Measurements from ENCODE around the gene LSM12. TPM values are rescaled to one million over a fixed set of nuclear protein-coding genes. Genes with fewer than 3 reads are reported as not detected.
A peak's percentile ranks its signal among the peaks of the same experiment; 100 is the strongest.
"Not testable (repeated sequence)": the region's sequence is repeated elsewhere in the genome, so short reads cannot be mapped to it uniquely, and the experiment has no call there.

Gene LSM12
- total RNA-seq, 1 experiment from 2014 or later: 42.6 TPM

DNA sequence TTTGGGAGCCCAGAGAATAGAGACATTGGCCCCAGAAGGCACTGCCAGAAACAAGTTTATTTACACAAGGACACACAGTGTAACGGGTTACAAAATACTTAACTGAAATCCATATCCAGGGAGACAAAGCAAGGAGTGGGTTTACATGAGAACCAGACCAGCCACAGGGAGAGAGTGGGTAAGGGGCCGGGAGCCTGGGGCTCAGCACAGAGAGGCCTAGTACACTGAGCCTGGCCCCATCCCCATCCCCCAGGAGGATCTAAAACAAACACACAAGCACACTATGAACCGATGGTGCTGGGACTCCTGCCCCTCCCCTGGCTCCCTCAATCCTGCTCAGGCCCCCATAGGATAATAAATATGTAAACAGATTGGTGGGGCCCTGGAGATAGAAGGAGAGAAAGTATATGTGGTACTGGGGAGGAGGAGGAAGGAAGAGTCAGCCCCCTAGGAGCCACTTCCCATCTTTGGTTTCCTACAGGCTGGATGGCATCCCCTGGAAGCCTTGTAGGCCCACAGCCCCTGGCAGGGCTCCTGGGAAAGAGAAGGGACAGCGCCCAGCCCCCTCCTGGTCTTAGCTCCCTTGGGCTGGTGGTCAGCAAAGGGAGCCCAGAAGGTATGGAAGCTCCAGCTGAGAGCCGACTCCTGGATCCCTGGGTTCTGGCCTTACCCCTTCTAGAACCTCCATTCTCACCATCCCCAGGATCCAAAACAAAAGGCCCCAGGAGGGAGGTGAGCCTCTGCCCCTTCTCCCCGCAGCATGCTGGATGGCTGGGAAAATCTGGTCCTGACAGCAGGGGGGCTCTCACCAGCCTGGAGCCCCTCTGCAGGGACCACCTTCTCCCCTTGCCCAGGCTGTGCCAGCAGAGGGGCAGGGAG lies 10.5 kb upstream of the LSM12 start:
- DNase-seq (ENCODE audit: low read depth): no peak

DNA sequence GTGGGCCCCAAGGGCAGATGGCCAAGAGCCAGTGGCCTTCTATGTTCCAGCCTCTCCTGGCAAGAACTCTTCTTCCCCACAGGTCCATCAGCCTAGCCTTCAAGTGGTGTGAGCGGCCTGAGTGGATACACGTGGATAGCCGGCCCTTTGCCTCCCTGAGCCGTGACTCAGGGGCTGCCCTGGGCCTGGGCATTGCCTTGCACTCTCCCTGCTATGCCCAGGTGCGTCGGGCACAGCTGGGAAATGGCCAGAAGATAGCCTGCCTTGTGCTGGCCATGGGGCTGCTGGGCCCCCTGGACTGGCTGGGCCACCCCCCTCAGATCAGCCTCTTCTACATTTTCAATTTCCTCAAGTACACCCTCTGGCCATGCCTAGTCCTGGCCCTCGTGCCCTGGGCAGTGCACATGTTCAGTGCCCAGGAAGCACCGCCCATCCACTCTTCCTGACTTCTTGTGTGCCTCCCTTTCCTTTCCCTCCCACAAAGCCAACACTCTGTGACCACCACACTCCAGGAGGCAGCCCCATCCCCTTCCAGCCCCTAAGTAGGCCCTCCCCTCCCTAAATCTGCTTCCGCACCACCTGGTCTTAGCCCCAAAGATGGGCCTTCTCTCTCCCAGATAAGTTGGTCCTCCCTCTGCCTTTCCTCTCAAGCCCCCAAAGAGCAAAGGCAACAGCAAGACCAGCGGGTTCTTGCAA lies 9.3 kb upstream of the LSM12 start:
- no peak for DNase-seq (ENCODE audit: low read depth)

DNA sequence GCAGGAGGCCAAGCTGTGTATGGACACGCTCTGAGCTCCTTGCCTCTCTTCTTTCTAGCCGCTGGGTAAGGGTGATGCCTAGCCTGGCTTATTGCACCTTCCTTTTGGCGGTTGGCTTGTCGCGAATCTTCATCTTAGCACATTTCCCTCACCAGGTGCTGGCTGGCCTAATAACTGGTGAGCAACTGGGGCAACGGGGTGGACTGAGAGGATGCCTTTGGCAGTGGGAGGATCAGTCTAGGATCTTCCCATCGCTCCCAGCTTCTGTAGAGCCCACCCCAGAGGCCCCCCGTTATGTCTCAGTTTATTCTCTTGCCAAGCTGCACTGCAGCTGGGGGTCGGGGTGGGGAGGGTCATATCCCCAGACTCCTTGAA lies 8.4 kb upstream of the LSM12 start:
- no peak for DNase-seq (ENCODE audit: low read depth)

DNA sequence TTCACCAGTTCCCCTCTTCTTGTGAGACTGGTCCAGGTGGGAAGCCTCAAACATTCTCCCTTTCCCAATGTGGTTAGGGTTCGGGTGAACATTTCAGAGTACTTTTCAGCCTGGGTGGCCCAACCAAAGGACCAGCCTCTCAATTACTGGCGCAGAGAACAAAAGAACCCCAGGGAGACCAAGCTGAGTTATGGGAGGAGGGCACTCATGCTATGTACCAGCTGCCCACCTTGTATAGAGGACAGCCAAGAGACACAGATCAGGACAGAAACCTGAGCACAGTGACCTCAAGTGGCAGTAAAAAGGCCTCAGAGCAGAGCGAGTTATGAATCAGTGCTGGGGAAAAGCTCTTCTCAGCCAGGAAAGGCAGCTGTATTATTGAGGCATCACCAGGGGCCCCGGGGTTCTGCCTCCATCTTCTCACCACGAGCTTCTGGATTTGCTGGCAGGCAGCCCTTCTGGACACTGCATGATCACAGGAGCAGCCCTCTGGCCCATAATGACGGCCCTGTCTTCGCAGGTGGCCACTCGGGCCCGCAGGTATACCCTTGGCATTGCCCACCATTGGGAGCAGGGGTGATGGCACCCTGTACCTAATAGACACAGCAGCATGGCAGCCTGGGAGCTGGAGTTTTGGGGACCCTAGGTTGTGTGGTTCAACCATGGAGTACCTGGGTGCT lies 7.9 kb upstream of the LSM12 start:
- DNase-seq (ENCODE audit: low read depth): no peak

DNA sequence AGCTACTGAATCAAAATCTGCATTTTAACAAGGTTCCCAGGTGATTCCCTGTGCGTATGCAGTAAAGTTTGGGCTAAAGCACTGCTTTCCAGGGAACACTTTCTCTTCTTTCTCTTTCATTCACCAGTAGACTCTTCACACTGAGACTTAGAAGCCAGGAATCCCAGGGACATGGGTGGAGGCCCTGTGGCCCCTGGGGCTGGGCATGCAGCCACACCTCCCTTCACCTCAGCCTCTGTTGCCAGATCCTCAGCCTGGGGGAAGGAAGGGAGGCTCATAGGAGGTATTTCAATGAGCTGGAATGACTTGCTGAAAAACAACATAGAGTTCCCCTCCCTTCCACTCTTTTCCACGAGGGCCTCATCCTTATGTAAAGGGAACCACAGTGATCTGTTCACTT lies 5.3 kb upstream of the LSM12 start:
- DNase-seq (ENCODE audit: low read depth): no peak

DNA sequence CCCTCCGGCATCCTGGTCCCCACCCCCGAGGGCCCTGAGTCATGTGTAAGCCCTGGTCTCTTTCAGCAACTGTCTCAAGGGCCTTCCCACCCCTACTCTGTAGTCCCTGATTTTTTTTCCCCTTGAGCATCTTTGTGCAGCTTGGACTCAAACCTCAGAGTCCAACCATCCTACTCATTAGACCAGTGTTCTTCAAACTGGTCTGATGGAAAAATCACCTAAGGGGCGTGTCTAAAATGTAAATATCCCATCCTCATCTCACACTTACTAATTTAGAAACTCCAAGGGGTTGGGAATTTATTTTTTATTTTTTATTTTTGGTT lies 4.7 kb upstream of the LSM12 start:
- DNase-seq (ENCODE audit: low read depth): no peak

DNA sequence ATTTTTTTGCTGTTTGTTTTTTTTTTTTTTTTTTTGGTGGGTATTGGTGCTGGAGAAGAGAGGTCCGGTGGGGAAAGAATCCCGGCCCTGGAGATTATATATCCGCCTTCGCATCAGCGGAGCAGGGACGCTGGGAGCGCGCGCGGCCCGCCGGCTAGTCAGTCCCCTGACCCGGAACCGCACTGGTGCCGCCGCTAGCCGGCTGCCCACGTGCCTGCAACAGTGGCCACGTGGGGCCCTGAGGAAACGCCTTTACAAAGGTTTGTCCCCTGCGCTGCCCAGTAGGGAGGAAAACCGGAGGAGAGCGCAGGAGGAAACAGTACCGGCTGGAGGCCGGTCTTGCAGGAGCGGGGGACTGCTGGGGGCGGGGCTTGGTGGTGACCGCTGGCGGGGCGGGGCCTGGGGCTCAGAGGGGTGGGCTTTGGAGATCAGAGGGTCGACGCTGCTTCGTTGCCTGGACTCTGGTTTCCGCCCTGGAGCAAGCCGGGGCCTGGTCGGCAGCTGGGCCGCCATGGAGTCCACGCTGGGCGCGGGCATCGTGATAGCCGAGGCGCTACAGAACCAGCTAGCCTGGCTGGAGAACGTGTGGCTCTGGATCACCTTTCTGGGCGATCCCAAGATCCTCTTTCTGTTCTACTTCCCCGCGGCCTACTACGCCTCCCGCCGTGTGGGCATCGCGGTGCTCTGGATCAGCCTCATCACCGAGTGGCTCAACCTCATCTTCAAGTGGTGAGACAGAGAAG lies 4.2 kb upstream of the LSM12 start, which contains the start of gene G6PC3:
Gene G6PC3 (plus strand): TSS at position 281 of the 743 bp plus-strand sequence. CDS start 231 bp downstream, at position 512.
- DNase-seq (ENCODE audit: low read depth): peak; percentile 96

DNA sequence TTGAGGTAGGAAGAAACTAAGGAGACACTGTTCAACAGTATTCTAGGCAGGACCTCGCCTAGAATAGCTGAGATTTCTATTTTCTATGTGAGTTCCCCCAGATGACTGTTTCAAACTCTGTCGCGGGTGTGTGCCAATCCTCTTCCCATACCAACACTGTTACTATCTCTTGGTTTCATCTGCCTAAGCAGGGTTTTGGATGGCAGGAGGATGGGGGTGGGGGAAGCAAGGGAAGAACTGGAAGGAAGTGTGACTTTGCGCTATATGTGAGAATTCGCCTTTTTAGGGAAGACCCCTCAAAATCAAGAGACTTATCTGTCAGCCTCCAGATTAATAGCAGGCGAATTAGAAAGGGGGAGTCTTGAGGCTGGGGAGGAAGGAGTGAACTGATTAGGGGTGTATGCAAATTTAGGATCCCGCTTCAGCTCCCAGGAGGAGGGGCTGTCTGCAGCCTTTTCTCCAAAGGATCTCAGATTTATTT lies 3.5 kb upstream of the LSM12 start:
- DNase-seq (ENCODE audit: low read depth): no peak

DNA sequence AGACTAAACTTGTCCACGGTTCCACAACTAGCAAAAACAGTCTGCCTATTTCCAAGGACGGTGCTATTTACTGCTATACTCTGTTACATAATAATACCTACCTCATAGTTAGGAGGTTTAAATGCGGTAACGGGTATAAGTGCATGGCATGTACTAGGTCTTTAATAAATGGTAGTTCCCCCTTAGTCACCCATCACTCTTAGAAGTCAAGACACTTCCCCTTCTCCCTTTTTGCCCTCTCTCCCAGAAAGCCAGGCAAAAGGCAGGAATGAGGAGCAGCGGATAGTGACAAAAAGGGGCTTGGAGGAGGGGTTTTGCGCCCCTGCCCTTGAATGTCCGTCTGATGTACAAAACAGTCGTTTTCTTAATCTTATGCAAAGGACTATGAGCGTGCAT lies 1.1 kb upstream of the LSM12 start:
- DNase-seq (ENCODE audit: low read depth): no peak

DNA sequence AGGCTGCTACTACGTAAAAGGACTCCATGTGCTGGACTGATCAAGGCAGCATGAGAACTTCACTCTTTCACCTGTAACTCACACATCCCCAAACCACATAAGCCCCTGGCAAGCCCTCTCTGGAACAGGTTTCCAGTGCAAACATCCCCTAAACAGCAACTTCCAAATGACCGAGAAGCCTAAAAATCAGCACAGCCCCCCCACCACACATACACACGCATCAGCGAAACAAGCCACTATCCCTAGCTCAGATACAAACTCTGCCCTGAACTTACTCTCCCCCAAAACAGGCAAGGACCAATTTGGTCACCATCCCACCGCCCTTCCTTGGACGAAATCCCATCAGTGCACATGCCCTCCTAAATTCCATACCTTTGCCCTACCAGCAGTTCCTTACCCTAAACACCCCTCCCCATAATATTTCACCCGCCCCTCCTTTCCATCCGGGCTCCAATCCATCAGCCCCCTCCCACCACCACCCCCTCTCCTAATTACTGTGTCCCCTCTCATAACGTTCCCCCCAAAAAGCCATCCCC lies 735 bp downstream of the LSM12 start:
- DNase-seq (ENCODE audit: low read depth): no peak

DNA sequence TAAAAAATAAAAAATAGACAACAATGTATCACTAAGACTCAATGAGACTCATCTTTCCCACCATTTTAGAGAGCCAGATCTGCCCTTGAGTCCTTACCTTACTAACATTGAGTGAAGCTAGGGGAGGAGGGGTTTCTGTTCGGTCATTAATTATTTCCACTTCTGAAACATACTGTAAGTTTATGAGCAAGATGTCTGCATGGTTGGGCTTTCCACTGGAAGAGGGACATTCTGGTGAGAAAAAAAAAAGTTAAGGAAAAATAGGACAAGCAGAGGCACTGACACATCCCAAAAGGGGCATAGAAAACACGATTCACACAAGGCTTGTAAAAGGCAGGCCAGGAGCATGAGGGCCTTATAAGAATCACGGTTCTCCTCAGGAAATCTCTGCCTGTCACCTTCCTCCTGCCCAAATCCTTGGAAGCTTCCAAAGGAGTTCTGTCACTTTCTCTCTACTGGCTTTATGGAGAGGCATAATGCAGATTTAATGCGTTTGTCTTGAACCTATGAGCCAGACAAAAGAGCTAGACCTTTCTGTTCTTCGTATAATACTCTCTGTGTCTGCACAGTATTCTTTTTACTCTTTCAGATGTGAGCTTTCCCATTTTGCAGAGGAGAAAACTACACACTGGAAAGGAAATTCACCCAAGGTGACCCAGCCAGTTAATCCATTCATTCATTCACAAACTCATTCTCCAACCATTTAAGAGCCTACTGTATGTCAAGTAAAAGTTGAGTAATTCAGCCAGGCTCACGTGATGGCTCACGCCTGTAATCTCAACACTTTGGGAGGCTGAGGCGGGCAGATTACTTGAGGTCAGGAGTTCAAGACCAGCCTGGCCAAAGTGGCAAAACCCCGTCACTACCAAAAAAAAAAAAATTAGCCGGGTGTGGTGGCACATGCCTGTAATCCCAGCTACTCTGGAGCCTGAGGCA lies 2.5 kb downstream of the LSM12 start:
- no peak for DNase-seq (ENCODE audit: low read depth)

DNA sequence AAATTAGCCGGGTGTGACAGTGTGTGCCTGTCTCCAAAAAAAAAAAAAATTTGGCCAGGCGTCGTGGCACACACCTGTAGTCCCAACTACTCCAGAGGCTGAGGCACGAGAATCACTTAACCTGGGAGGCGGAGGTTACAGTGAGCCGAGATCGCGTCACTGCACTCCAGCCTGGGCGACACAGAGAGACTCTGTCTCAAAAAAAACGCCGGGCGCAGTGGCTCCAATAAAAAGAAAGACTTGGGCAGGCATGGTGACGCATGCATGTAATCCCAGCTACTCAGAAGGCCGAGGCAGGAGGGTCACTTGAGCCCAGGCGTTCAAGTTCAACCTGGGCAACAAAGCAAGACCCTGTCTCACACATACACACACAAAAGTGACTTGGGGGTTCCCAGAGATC lies 3.6 kb downstream of the LSM12 start:
- DNase-seq (ENCODE audit: low read depth): no peak

DNA sequence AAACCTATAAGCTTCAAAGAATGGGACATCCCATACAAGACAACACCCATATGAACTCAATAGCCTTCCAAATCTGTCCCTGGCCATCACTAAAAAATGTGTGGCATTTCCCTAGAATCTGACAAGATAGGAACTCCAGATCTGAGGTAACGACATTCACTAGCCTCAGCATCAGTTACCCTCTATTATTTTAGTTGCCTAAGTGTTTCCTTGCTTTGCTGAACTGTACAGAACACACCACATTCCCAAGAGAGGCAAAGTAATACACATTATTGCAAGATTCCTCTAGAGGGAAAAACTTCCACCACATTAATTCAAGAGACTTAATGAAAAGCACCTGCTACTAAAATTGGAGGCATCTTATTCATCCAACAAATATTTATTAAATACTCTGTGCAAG lies 5.0 kb downstream of the LSM12 start:
- no peak for DNase-seq (ENCODE audit: low read depth)

DNA sequence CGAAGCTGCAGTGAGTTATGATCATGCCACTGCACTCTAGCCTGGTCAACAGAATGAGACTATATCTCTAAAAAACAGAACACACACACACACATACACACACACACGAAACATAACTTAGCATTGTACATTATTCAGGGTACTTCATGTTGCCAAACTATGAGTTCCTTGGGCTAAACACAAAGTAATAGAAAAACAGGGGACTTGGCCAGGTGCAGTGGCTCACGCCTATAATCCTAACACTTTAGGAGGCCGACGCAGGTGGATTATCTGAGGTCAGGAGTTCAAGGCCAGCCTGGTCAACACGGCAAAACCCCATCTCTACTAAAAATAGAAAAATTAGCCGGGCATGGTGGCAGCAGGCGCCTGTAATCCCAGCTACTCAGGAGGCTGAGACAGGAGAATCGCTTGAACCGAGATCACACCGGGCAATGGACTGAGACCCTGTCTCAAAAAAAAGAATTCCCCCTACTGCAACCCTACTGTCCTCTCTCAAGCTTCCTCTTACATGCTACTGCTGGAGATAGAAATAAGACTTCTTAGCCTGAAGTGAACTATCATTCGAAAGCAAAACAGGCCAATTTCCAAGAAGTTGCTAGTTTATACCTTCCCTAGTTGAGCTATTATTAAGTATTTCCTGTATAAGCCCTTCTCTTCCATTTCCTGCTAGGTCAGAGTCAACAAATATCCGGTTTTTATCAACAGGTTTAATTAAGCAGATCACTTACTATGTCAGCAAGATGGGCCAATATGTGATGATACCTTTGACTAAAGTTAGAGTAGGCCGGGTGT lies 7.2 kb downstream of the LSM12 start:
- no peak for DNase-seq (ENCODE audit: low read depth)

DNA sequence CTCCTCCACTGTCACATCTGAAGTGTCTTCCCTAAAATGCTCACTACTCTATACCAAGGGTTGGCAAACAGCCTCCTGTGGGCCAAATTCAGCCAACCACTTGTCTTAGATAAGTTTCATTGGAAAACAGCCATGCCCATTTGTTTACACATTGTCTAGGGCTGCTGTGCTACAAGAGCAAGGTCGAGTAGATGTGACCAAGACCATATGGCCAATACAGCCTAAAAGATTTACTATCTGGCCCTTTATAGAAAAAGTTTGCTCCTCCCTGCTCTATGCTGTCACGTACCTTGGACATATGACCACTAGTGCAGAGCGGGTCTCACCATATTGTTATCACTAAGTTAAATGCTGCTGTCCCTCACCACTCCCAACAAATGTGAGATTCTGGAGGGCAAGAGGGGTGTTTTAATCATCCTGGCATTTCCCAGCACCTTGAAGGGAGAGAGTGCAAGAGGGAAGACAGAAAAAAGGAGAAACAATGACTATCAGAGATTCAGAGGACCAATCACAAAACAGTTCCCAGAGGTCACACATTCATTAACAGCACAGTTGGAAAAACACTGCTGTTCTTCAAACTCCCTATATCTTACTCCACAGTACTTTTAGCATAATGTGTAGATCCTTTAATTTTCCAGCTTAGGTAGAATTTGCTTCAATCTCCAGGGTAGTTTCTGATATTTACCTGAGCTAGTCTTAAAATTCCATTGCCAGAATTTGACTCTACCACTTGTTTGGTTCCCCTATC lies 13.2 kb downstream of the LSM12 start:
- DNase-seq (ENCODE audit: low read depth): no peak

DNA sequence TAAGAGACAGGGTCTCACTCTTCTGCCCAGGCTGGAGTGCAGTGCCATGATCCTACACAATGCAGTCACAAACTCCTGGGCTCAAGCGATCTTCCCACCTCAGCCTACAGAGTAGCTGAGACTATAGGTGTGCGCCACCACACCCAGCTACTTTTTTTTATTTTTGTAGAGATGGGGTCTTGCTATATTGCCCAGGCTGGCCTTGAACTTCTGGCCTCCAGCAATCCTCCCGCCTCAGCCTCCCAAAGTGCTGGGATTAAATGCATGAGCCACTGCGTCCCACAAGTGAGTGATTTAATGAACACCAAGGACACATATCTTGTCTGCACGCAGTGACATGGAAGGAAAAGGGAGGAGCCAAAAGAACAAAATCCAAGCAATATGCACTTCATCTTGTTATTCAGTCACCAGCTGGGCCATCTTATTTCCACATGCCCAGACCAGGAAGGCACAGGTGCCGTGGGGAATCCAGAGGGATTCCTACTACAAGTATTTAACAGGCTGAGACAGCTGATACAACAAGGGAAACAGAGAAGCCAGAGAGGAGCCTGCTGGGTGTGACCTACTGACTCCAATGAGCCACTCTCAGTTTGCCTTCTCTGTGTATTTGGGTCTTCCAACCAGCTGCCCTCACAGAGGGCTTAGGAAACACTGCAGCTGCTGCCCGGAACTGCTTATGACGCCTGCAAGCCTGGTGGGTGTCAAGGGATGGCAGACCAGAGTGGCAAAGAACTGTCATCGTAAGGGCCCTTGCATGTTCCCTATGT lies 17.0 kb downstream of the LSM12 start:
- DNase-seq (ENCODE audit: low read depth): no peak

DNA sequence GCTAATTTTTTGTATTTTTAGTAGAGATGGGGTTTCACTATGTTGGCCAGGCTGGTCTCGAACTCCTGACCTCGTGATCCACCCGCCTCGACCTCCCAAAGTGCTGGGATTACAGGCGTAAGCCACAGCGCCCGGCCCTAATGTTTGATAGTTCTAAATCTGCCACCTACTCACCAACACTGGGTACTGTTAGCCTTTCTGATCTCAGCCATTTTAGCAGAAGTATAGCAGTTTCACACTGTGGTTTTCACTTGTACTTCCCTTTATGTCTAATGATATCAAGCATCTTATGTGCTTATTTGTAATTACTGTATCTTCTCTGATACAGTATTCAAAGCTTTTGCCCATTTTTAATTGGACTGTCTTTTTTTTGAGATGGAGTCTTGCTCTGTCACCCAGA lies 19.6 kb downstream of the LSM12 start:
- DNase-seq (ENCODE audit: low read depth): not testable (repeated sequence)

DNA sequence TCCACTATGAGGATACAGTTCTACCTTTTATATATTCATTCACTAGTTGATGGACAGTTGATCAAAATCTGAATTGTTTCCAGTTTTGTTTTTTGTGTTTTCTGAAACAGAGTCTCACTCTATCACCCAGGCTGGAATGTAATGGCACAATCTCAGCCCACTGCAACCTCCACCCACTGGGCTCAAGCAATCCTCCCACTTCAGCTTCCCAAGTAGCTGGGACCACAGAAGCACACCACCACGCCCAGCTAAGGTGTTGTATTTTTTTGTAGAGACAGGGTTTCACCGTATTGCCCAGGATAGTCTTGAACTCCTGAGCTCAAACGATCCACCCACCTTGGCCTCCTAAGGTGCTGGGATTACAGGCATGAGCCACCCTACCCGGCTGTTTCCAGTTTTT lies 21.0 kb downstream of the LSM12 start:
- no peak for DNase-seq (ENCODE audit: low read depth)

All from Daoy (cell line).